CD4-positive, alpha-beta T cell treated with Interleukin-10 for 1 hour (primary cell): ENCODE results near the gene IDUA.
A peak's percentile ranks its signal among the peaks of the same experiment; 100 is the strongest.
"Not testable (repeated sequence)": the region's sequence is repeated elsewhere in the genome, so short reads cannot be mapped to it uniquely, and the experiment has no call there.

Source experiments
- DNase-seq: peaks from one replicate; pipeline ENCODE4 v3.0.0-alpha.2; 2020

Gene IDUA

GRCh38 chr4:968221-968620, 18.6 kb upstream of the IDUA start:
- no peak for DNase-seq

GRCh38 chr4:968621-969394, 18.0 kb upstream of the IDUA start:
- no peak for DNase-seq

- DNase-seq = peak; percentile 76
Measured at GRCh38 chr4:970046-970745, 16.6 kb upstream of the IDUA start.

- no peak for DNase-seq
Measured at GRCh38 chr4:970854-971520, 15.9 kb upstream of the IDUA start.

- DNase-seq = no peak
Measured at GRCh38 chr4:971666-972500, 15.0 kb upstream of the IDUA start.

GRCh38 chr4:972651-973424, 14.0 kb upstream of the IDUA start:
- DNase-seq = peak; percentile 66

- DNase-seq = peak; percentile 93
Measured at GRCh38 chr4:973431-974397, 13.1 kb upstream of the IDUA start, which contains the start of gene DGKQ. TSS of gene DGKQ (minus strand) at chr4:973569. CDS start at chr4:973482, 87 bp downstream.

GRCh38 chr4:974668-975067, 12.2 kb upstream of the IDUA start:
- DNase-seq = no peak

- DNase-seq = not testable (repeated sequence)
Measured at GRCh38 chr4:976016-976415, 10.8 kb upstream of the IDUA start.

GRCh38 chr4:978957-979701, 7.7 kb upstream of the IDUA start:
- DNase-seq = no peak

- DNase-seq = no peak
Measured at GRCh38 chr4:982291-982690, 4.6 kb upstream of the IDUA start.

GRCh38 chr4:982814-983213, 4.0 kb upstream of the IDUA start:
- DNase-seq = no peak

GRCh38 chr4:984336-985054, 2.3 kb upstream of the IDUA start:
- no peak for DNase-seq

GRCh38 chr4:985123-985830, 1.6 kb upstream of the IDUA start:
- peak; percentile 70 for DNase-seq

GRCh38 chr4:986428-986878, 391 bp upstream of the IDUA start:
- no peak for DNase-seq

GRCh38 chr4:987624-988513, 1.0 kb downstream of the IDUA start:
- DNase-seq = no peak
